ENCODE results near the gene MACROD2.
"Not testable (repeated sequence)": the region's sequence is repeated elsewhere in the genome, so short reads cannot be mapped to it uniquely, and the experiment has no call there.

MACROD2 gene

DNA sequence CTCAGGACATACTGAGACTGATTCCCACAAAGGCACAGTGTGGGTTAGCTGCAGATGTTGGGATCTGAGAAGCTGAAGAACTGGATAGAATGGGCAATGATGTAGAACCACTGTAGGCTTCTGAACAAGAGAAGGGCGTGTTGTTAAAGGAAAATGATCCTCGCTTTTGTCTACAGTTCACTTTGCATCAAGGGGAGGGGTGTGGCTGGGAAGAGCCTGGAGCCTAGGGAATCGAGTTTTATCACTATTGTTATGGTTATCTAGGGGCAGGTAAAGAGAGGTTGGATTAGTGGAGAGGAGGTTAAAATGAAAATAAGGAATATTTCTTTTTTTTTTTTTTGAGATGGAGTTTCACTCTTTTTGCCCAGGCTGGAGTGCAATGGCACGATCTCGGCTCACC is 1809.8 kb downstream of the MACROD2 start:
- H3K4me1 ChIP-seq (ENCODE audit: control insufficient read depth in 1 of 2, insufficient read depth in 1 of 2, low read depth in 1 of 2, low read length in 1 of 2): no peaks in the 10 kb centered on the region
- no peak overlapping the region for H3K27ac ChIP-seq
- H3K9me3 ChIP-seq: no peaks in the 10 kb centered on the region
- no peak overlapping the region for H3K4me3 ChIP-seq (ENCODE audit: low read depth in 1 of 2, low read length in 1 of 2)
- no peaks in the 10 kb centered on the region for H3K36me3 ChIP-seq
- TF ChIP-seq, protein P1, sequence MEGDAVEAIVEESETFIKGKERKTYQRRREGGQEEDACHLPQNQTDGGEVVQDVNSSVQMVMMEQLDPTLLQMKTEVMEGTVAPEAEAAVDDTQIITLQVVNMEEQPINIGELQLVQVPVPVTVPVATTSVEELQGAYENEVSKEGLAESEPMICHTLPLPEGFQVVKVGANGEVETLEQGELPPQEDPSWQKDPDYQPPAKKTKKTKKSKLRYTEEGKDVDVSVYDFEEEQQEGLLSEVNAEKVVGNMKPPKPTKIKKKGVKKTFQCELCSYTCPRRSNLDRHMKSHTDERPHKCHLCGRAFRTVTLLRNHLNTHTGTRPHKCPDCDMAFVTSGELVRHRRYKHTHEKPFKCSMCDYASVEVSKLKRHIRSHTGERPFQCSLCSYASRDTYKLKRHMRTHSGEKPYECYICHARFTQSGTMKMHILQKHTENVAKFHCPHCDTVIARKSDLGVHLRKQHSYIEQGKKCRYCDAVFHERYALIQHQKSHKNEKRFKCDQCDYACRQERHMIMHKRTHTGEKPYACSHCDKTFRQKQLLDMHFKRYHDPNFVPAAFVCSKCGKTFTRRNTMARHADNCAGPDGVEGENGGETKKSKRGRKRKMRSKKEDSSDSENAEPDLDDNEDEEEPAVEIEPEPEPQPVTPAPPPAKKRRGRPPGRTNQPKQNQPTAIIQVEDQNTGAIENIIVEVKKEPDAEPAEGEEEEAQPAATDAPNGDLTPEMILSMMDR (IDR thresholded peaks at IDR 0.05): no peak
- no peaks in the 10 kb centered on the region for H3K27me3 ChIP-seq

DNA sequence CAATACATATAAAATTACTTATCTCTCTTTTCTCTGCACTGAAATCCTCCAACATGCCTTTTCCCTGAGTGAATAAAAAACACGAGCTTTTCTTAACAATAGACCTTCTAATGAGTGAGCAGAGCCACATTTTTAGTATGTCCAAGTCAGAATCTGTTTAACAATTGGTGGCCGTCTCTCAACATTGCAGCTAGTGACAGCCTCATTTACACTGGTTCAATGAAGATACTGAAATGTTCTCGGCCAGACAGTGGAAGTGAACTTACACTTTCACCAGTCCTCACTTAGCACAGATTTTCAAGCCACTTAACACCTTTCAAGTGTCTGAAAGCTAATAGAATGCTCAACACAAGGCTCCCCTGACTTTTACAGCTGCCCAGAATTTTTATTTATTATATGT is 1810.8 kb downstream of the MACROD2 start:
- H3K9me3 ChIP-seq: no peaks in the 10 kb centered on the region
- H3K4me1 ChIP-seq (ENCODE audit: control insufficient read depth in 1 of 2, insufficient read depth in 1 of 2, low read depth in 1 of 2, low read length in 1 of 2): no peaks in the 10 kb centered on the region
- no peaks in the 10 kb centered on the region for H3K36me3 ChIP-seq
- TF ChIP-seq, protein P1 (IDR thresholded peaks at IDR 0.05): no peak
- H3K4me3 ChIP-seq (ENCODE audit: low read depth in 1 of 2, low read length in 1 of 2): no peak overlapping the region
- H3K27me3 ChIP-seq: no peaks in the 10 kb centered on the region
- no peak overlapping the region for H3K27ac ChIP-seq

DNA sequence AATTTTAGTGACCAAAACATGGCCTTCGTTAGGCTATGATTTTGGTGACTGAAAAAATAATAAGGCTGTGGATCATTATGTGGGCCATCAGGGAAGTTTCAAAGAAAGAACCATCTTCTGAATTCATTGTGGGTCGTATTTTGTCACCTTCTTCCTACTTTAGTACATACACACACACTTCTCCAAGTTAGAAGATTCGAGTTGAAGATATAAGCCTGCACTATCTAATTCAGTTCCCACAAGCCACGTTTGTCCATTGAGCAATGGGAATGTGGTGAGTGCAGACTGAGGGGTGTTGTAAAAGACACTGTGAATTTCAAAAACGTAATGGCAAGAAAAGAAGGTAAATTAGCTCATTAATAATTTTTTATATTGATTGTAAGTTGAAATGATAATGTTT is 1812.0 kb downstream of the MACROD2 start:
- Histone ChIP-seq H3K27ac (no peak overlapping the region), H3K4me1 (ENCODE audit: control insufficient read depth in 1 of 2, insufficient read depth in 1 of 2, low read depth in 1 of 2, low read length in 1 of 2) (no peaks in the 10 kb centered on the region), H3K4me3 (ENCODE audit: low read depth in 1 of 2, low read length in 1 of 2) (no peak overlapping the region), H3K36me3 (no peaks in the 10 kb centered on the region), H3K9me3 (no peaks in the 10 kb centered on the region), H3K27me3 (no peaks in the 10 kb centered on the region)
- TF ChIP-seq, protein P1 (IDR thresholded peaks at IDR 0.05): no peak

DNA sequence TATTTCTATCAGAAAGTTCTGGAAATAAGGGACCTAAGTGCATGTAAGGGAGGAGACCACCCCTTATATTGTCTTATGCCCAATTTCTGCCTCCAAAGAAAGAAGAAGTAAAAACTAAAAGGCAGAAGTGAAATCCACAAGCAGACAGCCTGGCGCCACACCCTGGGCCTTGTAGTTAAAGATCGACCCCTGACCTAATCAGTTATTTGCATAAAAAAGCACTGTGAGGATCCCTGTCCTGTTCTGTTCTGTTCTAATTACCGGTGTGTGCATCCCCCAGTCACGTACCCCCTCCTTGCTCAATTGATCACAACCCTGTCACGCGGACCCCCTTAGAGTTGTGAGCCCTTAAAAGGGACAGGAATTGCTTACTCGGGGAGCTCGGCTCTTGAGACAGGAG is 1812.5 kb downstream of the MACROD2 start:
- not testable (repeated sequence) for H3K36me3 ChIP-seq; H3K4me1 ChIP-seq (ENCODE audit: control insufficient read depth in 1 of 2, insufficient read depth in 1 of 2, low read depth in 1 of 2, low read length in 1 of 2); H3K4me3 ChIP-seq (ENCODE audit: low read depth in 1 of 2, low read length in 1 of 2); H3K27ac ChIP-seq; H3K27me3 ChIP-seq; H3K9me3 ChIP-seq

DNA sequence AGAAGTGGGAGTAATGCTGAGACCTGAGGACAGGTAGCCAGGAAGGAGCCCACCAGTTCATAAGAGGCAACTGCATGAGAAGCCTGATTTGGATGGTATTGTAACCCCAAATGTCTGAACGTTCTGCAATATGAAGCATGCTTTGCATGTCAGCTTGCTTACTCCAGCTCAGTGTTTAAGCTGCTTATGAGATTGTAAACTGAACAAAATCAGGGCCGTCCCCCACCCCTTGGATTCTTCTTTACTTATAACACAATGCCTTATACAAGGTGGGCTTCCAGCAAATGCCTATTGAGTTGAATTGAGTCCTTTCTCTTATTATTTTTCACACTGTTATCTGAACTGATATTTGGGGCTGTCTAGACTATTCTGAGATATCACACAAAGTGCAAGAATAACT is 1816.6 kb downstream of the MACROD2 start:
- Histone ChIP-seq H3K4me1 (ENCODE audit: control insufficient read depth in 1 of 2, insufficient read depth in 1 of 2, low read depth in 1 of 2, low read length in 1 of 2) (no peaks in the 10 kb centered on the region), H3K27me3 (no peaks in the 10 kb centered on the region), H3K27ac (no peak overlapping the region), H3K36me3 (no peaks in the 10 kb centered on the region), H3K4me3 (ENCODE audit: low read depth in 1 of 2, low read length in 1 of 2) (no peak overlapping the region), H3K9me3 (no peaks in the 10 kb centered on the region)
- TF ChIP-seq, protein P1 (IDR thresholded peaks at IDR 0.05): no peak

DNA sequence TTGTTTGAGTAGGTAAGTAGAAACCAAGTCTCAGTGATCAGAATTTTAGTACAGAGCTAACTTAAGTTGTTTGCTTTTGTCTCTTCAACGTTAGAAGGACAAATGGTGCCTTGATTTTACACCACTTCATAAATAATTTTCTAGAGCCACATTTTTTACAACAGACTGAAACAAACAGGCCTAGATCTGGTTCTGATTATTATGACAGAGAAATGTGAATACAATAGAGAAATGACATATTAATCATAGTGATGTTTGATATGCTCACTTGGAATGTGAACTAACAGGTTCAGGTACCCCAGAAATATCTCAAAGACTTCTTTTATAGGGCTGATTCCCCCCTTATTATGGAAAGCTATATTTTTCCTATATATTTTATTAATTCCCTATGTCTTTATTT is 1817.4 kb downstream of the MACROD2 start:
- Histone ChIP-seq H3K27me3 (no peaks in the 10 kb centered on the region), H3K27ac (no peak overlapping the region), H3K4me1 (ENCODE audit: control insufficient read depth in 1 of 2, insufficient read depth in 1 of 2, low read depth in 1 of 2, low read length in 1 of 2) (no peaks in the 10 kb centered on the region), H3K36me3 (no peaks in the 10 kb centered on the region), H3K9me3 (no peaks in the 10 kb centered on the region), H3K4me3 (ENCODE audit: low read depth in 1 of 2, low read length in 1 of 2) (no peak overlapping the region)
- TF ChIP-seq, protein P1 (IDR thresholded peaks at IDR 0.05): no peak
